Activated CD4-positive, alpha-beta memory T cell treated with anti-CD3 and anti-CD28 coated beads, Interleukin-2, amount 10 ng/mL, durations not matched to agents 7 days and 5 days (primary cell): ENCODE results near the gene RNF115. TPM values are rescaled to one million over a fixed set of nuclear protein-coding genes. Genes with fewer than 3 reads are reported as not detected.
"Not testable (repeated sequence)": the region's sequence is repeated elsewhere in the genome, so short reads cannot be mapped to it uniquely, and the experiment has no call there.

Experiments used
- CTCF ChIA-PET: fragments of 350-600 bp; sonication (Branson Sonifier 250); formaldehyde crosslinking; loops from one replicate; lab custom pipeline; 2021; ENCODE audit warnings: antibody characterized with exemption, inconsistent platforms; lab: Charles Lee
- POLR2A ChIA-PET: fragments of 350-600 bp; sonication (Branson Sonifier 250); formaldehyde crosslinking; loops from one replicate; lab custom pipeline; 2021; ENCODE audit warnings: antibody characterized with exemption; lab: Charles Lee
- DNase-seq: peaks from one replicate; pipeline ENCODE4 v3.0.0-alpha.2; 2020
- H3K27ac Mint-ChIP-seq: one replicate; pipeline ENCODE4 v1.8.0; 2021; ENCODE audit warnings: mild to moderate bottlenecking, mixed read lengths
- H3K27me3 Mint-ChIP-seq: one replicate; pipeline ENCODE4 v1.8.0; 2021; ENCODE audit warnings: mixed read lengths
- H3K36me3 Mint-ChIP-seq: one replicate; pipeline ENCODE4 v1.8.0; 2021; ENCODE audit warnings: low read depth, mixed read lengths
- H3K4me1 Mint-ChIP-seq: one replicate; pipeline ENCODE4 v1.8.0; 2021; ENCODE audit warnings: mixed read lengths
- H3K4me3 Mint-ChIP-seq: one replicate; pipeline ENCODE4 v1.8.0; 2021; ENCODE audit warnings: mild to moderate bottlenecking, mixed read lengths
- H3K9me3 Mint-ChIP-seq: one replicate; pipeline ENCODE4 v1.8.0; 2021; ENCODE audit warnings: mixed read lengths
- total RNA-seq, 2 experiments: library from RNA; stranded (reverse); gene quantifications; one replicate each; pipeline ENCODE4 v1.2.3, GENCODE V29; 2021

RNF115 gene
- total RNA-seq, 2 experiments from 2014 or later, result 12.9 to 13.1 TPM

- peaks cover 43% of the 10 kb centered on the region for H3K36me3 Mint-ChIP-seq
Observed at GRCh38 chr1:145765127-145765526, 58.8 kb downstream of the RNF115 start.

GRCh38 chr1:145764231-145764940, 59.5 kb downstream of the RNF115 start:
- H3K27ac Mint-ChIP-seq, CTCF ChIA-PET, H3K4me3 Mint-ChIP-seq, DNase-seq, H3K4me1 Mint-ChIP-seq, H3K27me3 Mint-ChIP-seq, POLR2A ChIA-PET: not testable (repeated sequence)
- H3K9me3 Mint-ChIP-seq, result peaks cover 11% of the 10 kb centered on the region
- peaks cover 47% of the 10 kb centered on the region for H3K36me3 Mint-ChIP-seq

More at GRCh38 chr1:145765127-145765526, 58.8 kb downstream of the RNF115 start:
- CTCF ChIA-PET, DNase-seq, H3K4me1 Mint-ChIP-seq, H3K27me3 Mint-ChIP-seq, H3K4me3 Mint-ChIP-seq, H3K27ac Mint-ChIP-seq, POLR2A ChIA-PET: not testable (repeated sequence)
- peaks cover 11% of the 10 kb centered on the region for H3K9me3 Mint-ChIP-seq

- CTCF ChIA-PET, H3K27ac Mint-ChIP-seq, H3K4me1 Mint-ChIP-seq, H3K4me3 Mint-ChIP-seq, POLR2A ChIA-PET, H3K27me3 Mint-ChIP-seq, DNase-seq: not testable (repeated sequence)
- H3K9me3 Mint-ChIP-seq, result peaks cover 11% of the 10 kb centered on the region
- peaks cover 45% of the 10 kb centered on the region for H3K36me3 Mint-ChIP-seq
Observed at GRCh38 chr1:145762001-145762400, 61.9 kb downstream of the RNF115 start.

GRCh38 chr1:145761498-145761897, 62.4 kb downstream of the RNF115 start:
- H3K27me3 Mint-ChIP-seq, DNase-seq, H3K4me1 Mint-ChIP-seq, H3K27ac Mint-ChIP-seq, POLR2A ChIA-PET, CTCF ChIA-PET, H3K4me3 Mint-ChIP-seq: not testable (repeated sequence)
- H3K36me3 Mint-ChIP-seq, result peaks cover 45% of the 10 kb centered on the region
- H3K9me3 Mint-ChIP-seq, result peaks cover 11% of the 10 kb centered on the region

- H3K27me3 Mint-ChIP-seq, H3K4me3 Mint-ChIP-seq, DNase-seq, CTCF ChIA-PET, H3K27ac Mint-ChIP-seq, POLR2A ChIA-PET, H3K4me1 Mint-ChIP-seq: not testable (repeated sequence)
- peaks cover 44% of the 10 kb centered on the region for H3K36me3 Mint-ChIP-seq
- peaks cover 11% of the 10 kb centered on the region for H3K9me3 Mint-ChIP-seq
Observed at GRCh38 chr1:145760395-145760949, 63.4 kb downstream of the RNF115 start.

- POLR2A ChIA-PET, result no interaction called here
- CTCF ChIA-PET, result no interaction called here
- no peak overlapping the region for H3K27ac Mint-ChIP-seq
- H3K36me3 Mint-ChIP-seq, result peaks cover 44% of the 10 kb centered on the region
- DNase-seq, result no peak
- no peak overlapping the region for H3K4me3 Mint-ChIP-seq
- H3K27me3 Mint-ChIP-seq, result no peaks in the 10 kb centered on the region
- peaks cover 11% of the 10 kb centered on the region for H3K9me3 Mint-ChIP-seq
- no peaks in the 10 kb centered on the region for H3K4me1 Mint-ChIP-seq
Observed at GRCh38 chr1:145759721-145760120, 64.2 kb downstream of the RNF115 start.

GRCh38 chr1:145758575-145758974, 65.3 kb downstream of the RNF115 start:
- ChIA-PET POLR2A (no interaction called here), CTCF (interaction anchor here (1.0 kb wide), 1 partner anchor 87 kb away, joined by 3 read pairs; the partner anchor contains the start of gene NUDT17)
- no peak overlapping the region for H3K4me3 Mint-ChIP-seq
- H3K27me3 Mint-ChIP-seq, result no peaks in the 10 kb centered on the region
- H3K9me3 Mint-ChIP-seq, result peaks cover 11% of the 10 kb centered on the region
- no peaks in the 10 kb centered on the region for H3K4me1 Mint-ChIP-seq
- peaks cover 44% of the 10 kb centered on the region for H3K36me3 Mint-ChIP-seq
- H3K27ac Mint-ChIP-seq, result no peak overlapping the region
- DNase-seq, result no peak

- DNase-seq, result no peak
- Mint-ChIP-seq H3K27me3 (no peaks in the 10 kb centered on the region), H3K36me3 (peaks cover 44% of the 10 kb centered on the region), H3K9me3 (peaks cover 11% of the 10 kb centered on the region), H3K4me3 (no peak overlapping the region), H3K4me1 (no peaks in the 10 kb centered on the region), H3K27ac (no peak overlapping the region)
- ChIA-PET CTCF (interaction anchor here (1.0 kb wide), 1 partner anchor 88 kb away, joined by 3 read pairs; the partner anchor contains the start of gene NUDT17), POLR2A (interaction anchor here (1.3 kb wide), 1 partner anchor 22 kb away, joined by 3 read pairs; no protein-coding TSS in a partner anchor)
Observed at GRCh38 chr1:145758116-145758515, 65.8 kb downstream of the RNF115 start.

GRCh38 chr1:145757420-145757819, 66.5 kb downstream of the RNF115 start:
- Mint-ChIP-seq H3K36me3 (peaks cover 41% of the 10 kb centered on the region), H3K4me3 (no peak overlapping the region), H3K4me1 (no peaks in the 10 kb centered on the region), H3K27ac (no peak overlapping the region), H3K9me3 (peaks cover 8% of the 10 kb centered on the region), H3K27me3 (no peaks in the 10 kb centered on the region)
- DNase-seq, result no peak
- CTCF ChIA-PET, result interaction anchor here (1.0 kb wide), 1 partner anchor 88 kb away, joined by 3 read pairs; the partner anchor contains the start of gene NUDT17
- POLR2A ChIA-PET, result interaction anchor here (1.3 kb wide), 1 partner anchor 22 kb away, joined by 3 read pairs; no protein-coding TSS in a partner anchor

- H3K27ac Mint-ChIP-seq, result no peak overlapping the region
- no peak for DNase-seq
- H3K36me3 Mint-ChIP-seq, result peaks cover 32% of the 10 kb centered on the region
- H3K27me3 Mint-ChIP-seq, result no peaks in the 10 kb centered on the region
- H3K4me3 Mint-ChIP-seq, result no peak overlapping the region
- CTCF ChIA-PET, result no interaction called here
- H3K9me3 Mint-ChIP-seq, result no peaks in the 10 kb centered on the region
- POLR2A ChIA-PET, result interaction anchor here (0.9 kb wide), 1 partner anchor 21 kb away, joined by 3 read pairs; no protein-coding TSS in a partner anchor
- no peaks in the 10 kb centered on the region for H3K4me1 Mint-ChIP-seq
Observed at GRCh38 chr1:145751491-145752037, 72.3 kb downstream of the RNF115 start.

GRCh38 chr1:145750426-145750825, 73.5 kb downstream of the RNF115 start:
- CTCF ChIA-PET, result no interaction called here
- no peak overlapping the region for H3K27ac Mint-ChIP-seq

GRCh38 chr1:145747398-145748247, 76.3 kb downstream of the RNF115 start:
- DNase-seq, result no peak
- peaks cover 47% of the 10 kb centered on the region for H3K36me3 Mint-ChIP-seq
- no peaks in the 10 kb centered on the region for H3K4me1 Mint-ChIP-seq
- ChIA-PET CTCF (no interaction called here), POLR2A (no interaction called here)
- no peak overlapping the region for H3K4me3 Mint-ChIP-seq
- H3K27ac Mint-ChIP-seq, result no peak overlapping the region
- no peaks in the 10 kb centered on the region for H3K27me3 Mint-ChIP-seq
- H3K9me3 Mint-ChIP-seq, result no peaks in the 10 kb centered on the region

More at GRCh38 chr1:145750426-145750825, 73.5 kb downstream of the RNF115 start:
- DNase-seq, result no peak
- POLR2A ChIA-PET, result no interaction called here
- no peak overlapping the region for H3K4me3 Mint-ChIP-seq
- H3K27me3 Mint-ChIP-seq, result no peaks in the 10 kb centered on the region
- H3K9me3 Mint-ChIP-seq, result no peaks in the 10 kb centered on the region
- no peaks in the 10 kb centered on the region for H3K4me1 Mint-ChIP-seq
- H3K36me3 Mint-ChIP-seq, result peaks cover 31% of the 10 kb centered on the region
